Ishikawa (cell line): ENCODE results near the gene DGKI.

Experiments
- CREB1 ChIP-seq: IDR thresholded peaks from 2 replicates; pipeline ENCODE4 v1.6.1; 2012; ENCODE audit warnings: low read depth
- EP300 ChIP-seq: IDR thresholded peaks from 2 replicates; pipeline ENCODE4 v1.6.1; 2012; ENCODE audit warnings: borderline replicate concordance
- MAX ChIP-seq: IDR thresholded peaks from 2 replicates; pipeline ENCODE4 v1.6.1; 2012
- RAD21 ChIP-seq: IDR thresholded peaks from 2 replicates; pipeline ENCODE4 v1.6.1; 2012; ENCODE audit warnings: low read depth
- TAF1 ChIP-seq: IDR thresholded peaks from 2 replicates; pipeline ENCODE4 v1.6.1; 2012; ENCODE audit warnings: low read depth, mild to moderate bottlenecking
- TEAD4 ChIP-seq: IDR thresholded peaks from 2 replicates; pipeline ENCODE4 v1.6.1; 2012
- USF1 ChIP-seq: IDR thresholded peaks from 2 replicates; pipeline ENCODE4 v1.6.1; 2012
- YY1 ChIP-seq: IDR thresholded peaks from 2 replicates; pipeline ENCODE4 v1.6.1; 2012; ENCODE audit warnings: low read depth
- ZBTB7A ChIP-seq: IDR thresholded peaks from 2 replicates; pipeline ENCODE4 v1.6.1; 2012; ENCODE audit warnings: low read depth

- TF ChIP-seq ZBTB7A (no peak), MAX (no peak), USF1 (no peak), TAF1 (no peak), EP300 (no peak), TEAD4 (no peak), RAD21 (peak; percentile 82), YY1 (no peak), CREB1 (no peak)
Observed at GRCh38 chr7:137656227-137656849, 190.4 kb downstream of the DGKI start.
